Ascending aorta (tissue), 2 donors: ENCODE measurements around the gene KL. TPM values are rescaled to one million over a fixed set of nuclear protein-coding genes. Genes with fewer than 3 reads are reported as not detected.

ENCODE experiments used
- DNase-seq, 2 donors: peaks; one replicate each; pipeline ENCODE4 v3.0.0-alpha.2; 2019; ENCODE audit warnings: low spot score in 2 of 2
- H3K27ac ChIP-seq, 2 donors: fragments of 200-600 bp; sonication (generic); one replicate each; pipeline ENCODE4 v1.5.1; 2016 to 2017; ENCODE audit warnings: mild to moderate bottlenecking in 1 of 2
- H3K27me3 ChIP-seq: fragments of 200-600 bp; sonication (generic); one replicate; pipeline ENCODE4 v1.5.1; 2017
- H3K36me3 ChIP-seq, 2 donors: fragments of 200-600 bp; sonication (generic); one replicate each; pipeline ENCODE4 v1.5.1; 2016
- H3K4me1 ChIP-seq, 2 donors: fragments of 200-600 bp; sonication (generic); one replicate each; pipeline ENCODE4 v1.5.1; 2016 to 2017; ENCODE audit warnings: mild to moderate bottlenecking in 1 of 2
- H3K4me3 ChIP-seq, 2 donors: fragments of 200-600 bp; sonication (generic); one replicate each; pipeline ENCODE4 v1.5.1; 2016 to 2017; ENCODE audit warnings: mild to moderate bottlenecking in 1 of 2
- H3K9me3 ChIP-seq, 2 donors: fragments of 200-600 bp; sonication (generic); one replicate each; pipeline ENCODE4 v1.5.1; 2016
- CTCF ChIP-seq, 3 experiments: fragments of 200-600 bp in 2 of 3; fragments of 450-650 bp in 1 of 3; sonication (generic) in 2 of 3; IDR thresholded peaks; one replicate each; pipeline ENCODE4 v1.5.1; 2016 to 2019; ENCODE audit warnings: antibody characterized with exemption in 3 of 3, mild to moderate bottlenecking in 1 of 3, moderate library complexity in 1 of 3
- intact Hi-C: fragments of 100-400 bp; cut with DNase I; formaldehyde crosslinking; loops from one replicate; pipeline ENCODE4 v1.15.1; 2023
- total RNA-seq: library from RNA; depleted of rRNA; stranded (reverse); fragments of >200 nt; gene quantifications from one replicate; pipeline ENCODE4 v1.1.0, GENCODE V29; 2016

KL gene
- total RNA-seq, 1 donor from 2014 or later, result 3.7 TPM

GRCh38 chr13:33091415-33091774 lies 75.2 kb downstream of the KL start:
- TF ChIP-seq CTCF (IDR thresholded peaks at IDR 0.05), result no peak
- Histone ChIP-seq H3K36me3 (no peaks in the 10 kb centered on the region), H3K9me3 (no peaks in the 10 kb centered on the region), H3K4me1 (no peaks in the 10 kb centered on the region), H3K4me3 (no peak overlapping the region), H3K27me3 (no peaks in the 10 kb centered on the region), H3K27ac (no peak overlapping the region)
- intact Hi-C loops, result no loop called here
- DNase-seq, result no peak

GRCh38 chr13:33092073-33092987 lies 76.1 kb downstream of the KL start:
- Histone ChIP-seq H3K9me3 (no peaks in the 10 kb centered on the region), H3K27me3 (no peaks in the 10 kb centered on the region), H3K4me3 (no peak overlapping the region), H3K36me3 (no peaks in the 10 kb centered on the region), H3K4me1 (no peaks in the 10 kb centered on the region), H3K27ac (no peak overlapping the region)
- TF ChIP-seq CTCF (IDR thresholded peaks at IDR 0.05), result no peak
- intact Hi-C loops, result no loop called here
- no peak for DNase-seq

DNA sequence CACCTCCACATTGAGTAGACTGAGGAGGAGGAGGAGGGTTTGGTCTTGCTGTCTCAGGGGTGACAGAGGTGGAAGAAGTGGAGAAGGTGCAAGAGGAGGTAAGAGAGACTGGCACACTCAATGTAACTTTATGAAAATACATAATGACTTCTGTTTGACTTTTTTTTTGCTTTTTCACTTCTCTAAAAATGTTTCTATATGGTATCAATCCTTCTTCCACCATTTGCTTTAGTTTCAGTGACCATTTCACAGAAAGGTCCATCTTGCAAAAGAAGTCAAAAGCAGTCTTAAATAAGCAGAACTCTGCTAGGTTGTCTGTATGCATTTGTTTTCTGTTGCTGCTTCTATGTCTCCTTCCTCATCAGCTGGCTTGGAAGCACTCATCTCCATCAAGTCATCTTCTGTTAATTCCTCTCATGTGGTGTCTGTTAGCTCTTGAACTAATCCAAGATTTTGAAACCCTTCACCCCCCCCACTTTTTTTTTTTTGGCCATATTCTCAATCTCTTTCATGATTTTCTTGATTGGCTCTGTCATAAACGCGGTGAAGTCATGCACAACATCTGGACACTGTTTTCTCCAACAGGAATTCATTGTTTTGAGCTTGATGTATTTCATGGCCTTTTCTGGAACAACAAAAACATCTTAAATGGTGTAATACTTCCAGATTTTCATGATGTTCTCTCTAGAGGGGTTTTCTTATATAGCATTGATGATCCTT lies 80.8 kb downstream of the KL start:
- H3K4me1 ChIP-seq, result no peaks in the 10 kb centered on the region
- H3K27me3 ChIP-seq, result no peaks in the 10 kb centered on the region
- H3K27ac ChIP-seq, result no peak overlapping the region
- DNase-seq, result no peak
- intact Hi-C loops, result no loop called here
- no peaks in the 10 kb centered on the region for H3K36me3 ChIP-seq
- TF ChIP-seq CTCF (IDR thresholded peaks at IDR 0.05), result no peak
- no peak overlapping the region for H3K4me3 ChIP-seq
- peaks cover 0 to 4% of the 10 kb centered on the region in 2 donors for H3K9me3 ChIP-seq

GRCh38 chr13:33099860-33100259 lies 83.6 kb downstream of the KL start:
- intact Hi-C loops, result no loop called here
- H3K9me3 ChIP-seq, result peaks cover 0 to 4% of the 10 kb centered on the region in 2 donors
- TF ChIP-seq CTCF (IDR thresholded peaks at IDR 0.05), result no peak
- no peak overlapping the region for H3K27ac ChIP-seq
- DNase-seq, result no peak
- no peaks in the 10 kb centered on the region for H3K27me3 ChIP-seq
- no peaks in the 10 kb centered on the region for H3K4me1 ChIP-seq
- H3K36me3 ChIP-seq, result peaks cover under 1 to 8% of the 10 kb centered on the region in 2 donors
- no peak overlapping the region for H3K4me3 ChIP-seq

- DNase-seq, result no peak
- Histone ChIP-seq H3K9me3 (peaks cover 0 to 4% of the 10 kb centered on the region in 2 donors), H3K27me3 (no peaks in the 10 kb centered on the region), H3K27ac (no peak overlapping the region), H3K4me1 (no peaks in the 10 kb centered on the region), H3K4me3 (no peak overlapping the region), H3K36me3 (peaks cover 9 to 19% of the 10 kb centered on the region in 2 donors)
- intact Hi-C loops, result no loop called here
- TF ChIP-seq CTCF (IDR thresholded peaks at IDR 0.05), result no peak
Observed at GRCh38 chr13:33100886-33101285, 84.7 kb downstream of the KL start.
